ENCODE results near the gene TNPO1. TPM values are rescaled to one million over a fixed set of nuclear protein-coding genes. Genes with fewer than 3 reads are reported as not detected.

The TNPO1 gene
- total and polyA plus RNA-seq, 12 donors = 4.7 to 228 (median 82.5) TPM

- TF ChIP-seq POLR2A (IDR thresholded peaks at IDR 0.05) = no peak
- TF ChIP-seq CTCF (IDR thresholded peaks at IDR 0.05) = no peak
- intact Hi-C loops (cut with DNase I) = no loop called here
- no peaks in the 10 kb centered on the region for H3K36me3 ChIP-seq (replicated peaks in 1 of 2)
- no peak overlapping the region for H3K4me3 ChIP-seq
- 84 to 96% (median 92%) methylated on average over 1 of the region's 1 CpG for whole genome bisulfite sequencing, 4 donors
- H3K4me1 ChIP-seq (replicated peaks in 1 of 2) = peaks cover 13 to 52% of the 10 kb centered on the region in 2 donors
- no peaks in the 10 kb centered on the region for H3K9me3 ChIP-seq (replicated peaks in 1 of 3)
- H3K27me3 ChIP-seq = no peaks in the 10 kb centered on the region
- DNase-seq = no peak
- no peak overlapping the region for H3K27ac ChIP-seq
These were observed 25.5 kb downstream of the TNPO1 start for GRCh38 chr5:72841756-72842535.

DNA sequence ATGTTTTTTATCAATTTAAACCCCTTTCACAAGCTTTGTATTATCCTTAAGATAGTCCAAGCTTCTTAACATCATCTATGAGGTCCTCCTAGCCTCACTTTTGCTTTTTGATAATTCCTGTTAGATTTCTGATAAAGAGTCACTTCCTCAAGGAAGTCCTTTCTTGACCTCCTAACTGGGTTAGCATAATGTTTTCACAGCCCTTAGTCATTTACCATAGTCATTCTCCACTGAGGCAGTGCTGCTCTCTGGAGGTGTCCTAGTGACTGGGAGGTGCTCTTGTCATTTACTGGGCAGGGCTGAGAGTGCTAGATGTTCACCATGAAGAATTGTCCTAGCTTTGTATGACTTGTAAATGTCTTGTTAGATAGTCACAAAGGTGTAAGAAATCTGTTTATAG is 26.4 kb downstream of the TNPO1 start:
- H3K4me1 ChIP-seq (replicated peaks in 1 of 2) = peaks cover 17 to 58% of the 10 kb centered on the region in 2 donors
- H3K27ac ChIP-seq = no peak overlapping the region
- intact Hi-C loops (cut with DNase I) = no loop called here
- no peak for TF ChIP-seq POLR2A (IDR thresholded peaks at IDR 0.05)
- H3K27me3 ChIP-seq = no peaks in the 10 kb centered on the region
- H3K9me3 ChIP-seq (replicated peaks in 1 of 3) = peaks cover 0 to 3% (median 0%) of the 10 kb centered on the region in 3 donors
- no peak for DNase-seq
- no peak overlapping the region for H3K4me3 ChIP-seq
- no peaks in the 10 kb centered on the region for H3K36me3 ChIP-seq (replicated peaks in 1 of 2)

DNA sequence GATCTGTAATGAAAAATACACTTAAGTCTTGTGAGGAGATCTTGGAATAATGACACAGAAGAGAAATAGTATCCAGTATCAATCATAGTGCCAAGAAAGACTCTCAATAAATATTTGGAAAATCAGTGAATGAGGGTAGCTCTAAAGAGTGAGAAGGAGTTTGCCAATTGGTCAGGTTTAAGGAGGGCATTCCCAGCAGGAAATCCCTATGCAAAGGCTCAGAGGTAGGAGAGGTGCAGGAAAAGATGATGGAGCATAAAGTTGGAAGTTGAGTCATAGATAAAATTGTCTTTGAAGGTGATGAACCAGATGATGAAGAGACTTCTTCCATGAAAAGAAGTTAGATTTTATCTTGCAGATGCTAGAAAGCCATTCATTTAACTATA is 27.8 kb downstream of the TNPO1 start:
- peaks cover 10 to 48% of the 10 kb centered on the region in 2 donors for H3K4me1 ChIP-seq (replicated peaks in 1 of 2)
- no peaks in the 10 kb centered on the region for H3K36me3 ChIP-seq (replicated peaks in 1 of 2)
- no peak for DNase-seq
- TF ChIP-seq POLR2A (IDR thresholded peaks at IDR 0.05) (no peak), CTCF (IDR thresholded peaks at IDR 0.05) (no peak)
- peaks cover 0 to 3% (median 0%) of the 10 kb centered on the region in 3 donors for H3K9me3 ChIP-seq (replicated peaks in 1 of 3)
- H3K27ac ChIP-seq = no peak overlapping the region
- H3K4me3 ChIP-seq = no peak overlapping the region
- intact Hi-C loops (cut with DNase I) = no loop called here
- H3K27me3 ChIP-seq = no peaks in the 10 kb centered on the region

DNA sequence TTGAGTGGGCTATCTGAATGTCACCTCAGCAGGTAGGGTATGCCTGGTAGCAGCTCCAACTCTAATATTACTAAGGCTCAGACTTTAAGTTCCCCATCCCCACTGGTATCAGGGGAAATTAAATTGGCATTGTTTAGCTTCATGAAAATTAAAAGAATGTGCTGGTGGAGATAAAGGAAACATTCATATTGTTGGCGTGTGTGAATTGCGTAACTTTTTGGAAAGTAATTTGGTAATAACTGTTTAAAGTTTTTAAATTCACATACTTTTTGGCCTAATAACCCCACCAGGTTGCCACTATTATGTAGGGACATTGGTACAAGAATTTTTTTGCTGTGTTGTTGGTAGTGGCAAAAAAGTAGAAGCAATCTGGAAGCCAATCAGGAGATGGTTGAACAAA is 29.4 kb downstream of the TNPO1 start:
- 61 to 81% (median 68%) methylated on average over 2 of the region's 2 CpGs for WGBS, 4 donors

More for the DNA sequence above, 29.4 kb downstream of the TNPO1 start:
- peaks cover 14 to 65% of the 10 kb centered on the region in 2 donors for H3K4me1 ChIP-seq (replicated peaks in 1 of 2)
- TF ChIP-seq POLR2A (IDR thresholded peaks at IDR 0.05) (no peak), CTCF (IDR thresholded peaks at IDR 0.05) (no peak)
- intact Hi-C loops (cut with DNase I) = no loop called here
- H3K4me3 ChIP-seq = no peak overlapping the region
- H3K27me3 ChIP-seq = no peaks in the 10 kb centered on the region
- H3K36me3 ChIP-seq (replicated peaks in 1 of 2) = no peaks in the 10 kb centered on the region
- DNase-seq = no peak
- peaks cover 0 to 3% (median 0%) of the 10 kb centered on the region in 3 donors for H3K9me3 ChIP-seq (replicated peaks in 1 of 3)
- no peak overlapping the region for H3K27ac ChIP-seq

All from adrenal gland (tissue), 12 donors.